ENCODE results near the gene ENTREP3.
A peak's percentile ranks its signal among the peaks of the same experiment; 100 is the strongest.
"Not testable (repeated sequence)": the region's sequence is repeated elsewhere in the genome, so short reads cannot be mapped to it uniquely, and the experiment has no call there.

Gene ENTREP3

DNA sequence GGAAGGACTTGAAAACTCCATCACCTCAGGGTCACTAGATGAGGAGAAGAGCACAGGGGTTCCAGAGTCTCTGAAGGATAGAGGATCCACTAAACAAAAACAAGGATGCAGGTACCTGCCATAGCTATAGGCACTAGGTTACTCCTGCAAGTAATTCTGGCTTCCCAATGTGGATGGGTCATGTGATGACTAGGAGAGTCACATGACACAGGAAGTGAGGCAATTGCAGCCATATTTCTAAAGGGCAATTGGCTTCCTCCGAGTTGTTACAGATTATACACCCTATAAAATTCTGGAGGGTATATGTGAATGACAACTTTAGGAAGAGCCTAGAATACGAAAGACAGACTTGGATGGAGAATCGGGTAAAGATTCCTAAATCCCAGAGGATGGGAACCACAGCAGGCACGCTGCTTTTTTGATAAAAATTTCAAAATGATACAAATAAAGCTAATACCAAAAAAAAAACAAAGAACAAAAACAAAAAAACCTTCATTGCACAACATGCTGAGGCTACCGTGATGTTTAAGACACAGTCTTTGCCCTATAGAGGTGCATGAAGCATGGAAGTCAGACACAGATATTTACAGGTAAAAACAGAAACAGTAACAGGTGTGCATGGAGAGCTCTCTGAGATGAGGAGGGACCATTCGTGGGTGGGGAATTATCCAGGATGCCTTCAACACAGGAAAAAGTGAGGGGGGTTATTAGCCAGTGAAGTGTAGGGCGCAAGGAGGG, 36.3 kb downstream of the ENTREP3 start:
- DNase-seq (ENCODE audit: low read depth): peak; percentile 81
- TF ChIP-seq, protein P1, sequence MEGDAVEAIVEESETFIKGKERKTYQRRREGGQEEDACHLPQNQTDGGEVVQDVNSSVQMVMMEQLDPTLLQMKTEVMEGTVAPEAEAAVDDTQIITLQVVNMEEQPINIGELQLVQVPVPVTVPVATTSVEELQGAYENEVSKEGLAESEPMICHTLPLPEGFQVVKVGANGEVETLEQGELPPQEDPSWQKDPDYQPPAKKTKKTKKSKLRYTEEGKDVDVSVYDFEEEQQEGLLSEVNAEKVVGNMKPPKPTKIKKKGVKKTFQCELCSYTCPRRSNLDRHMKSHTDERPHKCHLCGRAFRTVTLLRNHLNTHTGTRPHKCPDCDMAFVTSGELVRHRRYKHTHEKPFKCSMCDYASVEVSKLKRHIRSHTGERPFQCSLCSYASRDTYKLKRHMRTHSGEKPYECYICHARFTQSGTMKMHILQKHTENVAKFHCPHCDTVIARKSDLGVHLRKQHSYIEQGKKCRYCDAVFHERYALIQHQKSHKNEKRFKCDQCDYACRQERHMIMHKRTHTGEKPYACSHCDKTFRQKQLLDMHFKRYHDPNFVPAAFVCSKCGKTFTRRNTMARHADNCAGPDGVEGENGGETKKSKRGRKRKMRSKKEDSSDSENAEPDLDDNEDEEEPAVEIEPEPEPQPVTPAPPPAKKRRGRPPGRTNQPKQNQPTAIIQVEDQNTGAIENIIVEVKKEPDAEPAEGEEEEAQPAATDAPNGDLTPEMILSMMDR (IDR thresholded peaks at IDR 0.05; ENCODE audit: low read length, missing control alignments): no peak
- peak overlapping the region; percentile 27 for H3K4me3 ChIP-seq (replicated peaks; ENCODE audit: low read depth, low read length)

DNA sequence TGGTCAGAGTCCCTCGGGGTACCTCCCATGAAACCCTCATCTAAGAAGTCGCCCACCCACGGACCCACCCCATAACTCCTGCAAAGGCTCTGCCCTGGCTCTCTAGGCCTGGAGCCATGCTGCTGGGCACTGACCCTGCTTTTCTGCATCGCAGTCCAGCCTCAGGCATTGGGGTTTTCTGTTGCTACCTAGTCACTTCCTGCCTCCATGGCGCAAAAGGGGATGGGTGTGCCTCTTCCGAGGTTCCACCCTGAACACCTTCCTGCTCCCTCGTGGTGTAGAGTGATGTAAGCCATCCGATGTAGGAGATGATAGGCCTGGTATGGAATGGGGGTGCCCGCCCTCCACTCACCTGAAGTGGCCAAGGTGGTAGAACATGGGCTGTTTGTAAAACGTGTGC, 40.6 kb downstream of the ENTREP3 start:
- H3K4me3 ChIP-seq (replicated peaks; ENCODE audit: low read depth, low read length); DNase-seq (ENCODE audit: low read depth): not testable (repeated sequence)

DNA sequence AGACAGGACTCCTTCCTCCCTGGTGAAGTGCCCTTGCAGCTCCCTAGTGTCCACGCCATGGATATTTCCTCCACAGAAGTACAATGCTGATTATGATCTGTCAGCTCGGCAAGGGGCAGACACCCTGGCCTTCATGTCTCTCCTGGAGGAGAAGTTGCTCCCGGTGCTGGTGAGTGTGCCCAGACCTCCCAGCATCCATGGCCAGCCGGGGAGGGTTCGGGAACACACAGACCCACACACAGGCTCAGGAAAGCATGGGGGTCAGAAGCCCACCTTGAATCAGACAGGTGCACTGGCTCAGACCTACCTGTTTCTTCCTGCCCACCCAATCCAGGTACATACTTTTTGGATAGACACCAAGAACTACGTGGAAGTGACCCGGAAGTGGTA, 43.2 kb downstream of the ENTREP3 start:
- DNase-seq (ENCODE audit: low read depth); H3K4me3 ChIP-seq (replicated peaks; ENCODE audit: low read depth, low read length): not testable (repeated sequence)

DNA sequence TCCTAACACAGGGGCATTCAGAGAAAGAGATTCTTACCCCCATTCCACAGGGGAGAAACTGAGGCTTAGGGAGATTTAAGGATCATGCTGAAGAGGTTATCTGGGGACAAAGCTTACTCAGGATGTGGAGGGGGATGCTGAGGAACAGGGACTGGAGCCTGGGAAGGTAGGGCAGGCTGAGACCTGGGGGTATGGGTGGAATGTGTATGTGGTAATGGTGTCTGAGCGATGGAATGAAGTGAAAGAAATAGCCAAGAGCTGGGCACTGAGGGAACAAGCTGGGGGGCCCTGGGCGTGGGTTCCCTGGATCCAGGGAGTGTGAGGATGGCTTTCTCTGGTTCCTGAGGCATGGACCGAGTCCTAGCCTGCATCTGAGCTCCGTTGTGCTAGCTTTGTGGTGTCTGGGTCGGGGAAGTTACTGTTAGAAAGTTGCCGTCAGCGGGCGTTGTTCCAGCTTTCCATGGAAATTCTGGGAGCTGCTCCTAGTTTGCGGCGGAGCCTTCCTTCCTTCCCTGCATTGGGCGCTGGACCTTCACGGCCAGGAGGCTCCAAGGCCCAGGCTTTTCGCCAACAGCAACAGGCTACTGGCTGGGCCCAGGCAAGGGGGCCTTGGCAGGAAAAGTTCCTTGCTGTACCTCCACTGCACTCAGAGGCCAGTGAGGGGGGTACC, 43.8 kb downstream of the ENTREP3 start:
- not testable (repeated sequence) for H3K4me3 ChIP-seq (replicated peaks; ENCODE audit: low read depth, low read length); DNase-seq (ENCODE audit: low read depth)

DNA sequence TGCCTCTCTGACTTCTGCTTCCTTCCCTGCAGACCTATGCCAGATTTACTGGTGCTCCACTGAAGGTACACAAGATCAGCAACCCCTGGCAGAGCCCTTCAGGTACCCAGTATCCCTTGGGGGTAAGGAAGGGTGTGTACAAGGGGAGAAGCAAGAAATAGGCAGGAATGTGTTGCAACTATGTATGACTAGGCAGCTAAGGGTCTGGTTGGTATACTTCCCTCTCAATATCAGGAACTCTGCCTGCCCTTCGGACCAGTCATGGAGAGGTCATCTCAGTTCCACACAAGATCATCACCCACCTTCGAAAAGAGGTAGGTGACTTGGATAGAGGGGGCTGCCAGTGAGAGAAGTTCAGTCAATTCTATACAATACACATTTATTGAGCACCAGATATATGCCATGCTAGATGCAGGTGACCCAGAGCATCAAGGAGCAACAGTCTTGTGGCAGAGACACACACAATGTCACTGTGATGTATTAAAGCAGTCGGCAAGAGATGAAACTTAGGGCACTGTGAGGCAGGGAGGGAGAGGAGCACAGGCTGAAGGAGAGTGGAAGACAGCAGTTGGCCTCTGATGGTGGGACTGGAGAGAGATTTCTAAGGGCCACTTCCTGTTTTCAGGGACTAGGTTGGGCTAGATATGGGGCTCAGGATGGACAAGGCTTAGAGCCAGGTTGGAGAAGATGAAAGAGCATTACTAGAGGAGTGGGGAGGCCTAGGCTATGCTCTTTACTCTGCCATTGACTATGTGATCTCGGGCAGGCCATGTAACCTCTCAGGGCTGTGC, 44.8 kb downstream of the ENTREP3 start:
- no peak overlapping the region for H3K4me3 ChIP-seq (replicated peaks; ENCODE audit: low read depth, low read length)
- DNase-seq (ENCODE audit: low read depth): no peak
- TF ChIP-seq, protein P1 (IDR thresholded peaks at IDR 0.05; ENCODE audit: low read length, missing control alignments): no peak

DNA sequence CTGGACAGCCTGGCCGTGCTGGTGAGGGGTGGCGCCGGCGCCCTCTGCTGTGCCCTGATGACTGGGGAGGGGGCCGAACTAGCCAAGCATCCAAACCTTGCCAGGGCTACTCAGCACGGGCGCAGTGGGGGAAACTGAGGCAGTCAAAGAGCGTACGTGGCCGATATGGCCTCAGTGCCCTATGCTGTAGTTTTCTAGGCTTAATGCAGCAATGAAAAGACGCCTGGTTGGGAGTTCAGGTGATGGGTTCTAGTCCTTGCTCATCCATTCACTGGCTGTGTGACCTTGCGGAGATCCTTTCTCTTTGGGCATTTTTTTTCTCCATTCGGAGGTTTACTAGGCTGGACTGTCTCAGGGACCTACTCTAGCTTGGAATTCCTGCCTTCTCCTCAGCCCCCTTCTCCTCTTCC, 46.0 kb downstream of the ENTREP3 start:
- no peak for DNase-seq (ENCODE audit: low read depth)
- H3K4me3 ChIP-seq (replicated peaks; ENCODE audit: low read depth, low read length): peak overlapping the region; percentile 98
- TF ChIP-seq, protein P1 (IDR thresholded peaks at IDR 0.05; ENCODE audit: low read length, missing control alignments): no peak

DNA sequence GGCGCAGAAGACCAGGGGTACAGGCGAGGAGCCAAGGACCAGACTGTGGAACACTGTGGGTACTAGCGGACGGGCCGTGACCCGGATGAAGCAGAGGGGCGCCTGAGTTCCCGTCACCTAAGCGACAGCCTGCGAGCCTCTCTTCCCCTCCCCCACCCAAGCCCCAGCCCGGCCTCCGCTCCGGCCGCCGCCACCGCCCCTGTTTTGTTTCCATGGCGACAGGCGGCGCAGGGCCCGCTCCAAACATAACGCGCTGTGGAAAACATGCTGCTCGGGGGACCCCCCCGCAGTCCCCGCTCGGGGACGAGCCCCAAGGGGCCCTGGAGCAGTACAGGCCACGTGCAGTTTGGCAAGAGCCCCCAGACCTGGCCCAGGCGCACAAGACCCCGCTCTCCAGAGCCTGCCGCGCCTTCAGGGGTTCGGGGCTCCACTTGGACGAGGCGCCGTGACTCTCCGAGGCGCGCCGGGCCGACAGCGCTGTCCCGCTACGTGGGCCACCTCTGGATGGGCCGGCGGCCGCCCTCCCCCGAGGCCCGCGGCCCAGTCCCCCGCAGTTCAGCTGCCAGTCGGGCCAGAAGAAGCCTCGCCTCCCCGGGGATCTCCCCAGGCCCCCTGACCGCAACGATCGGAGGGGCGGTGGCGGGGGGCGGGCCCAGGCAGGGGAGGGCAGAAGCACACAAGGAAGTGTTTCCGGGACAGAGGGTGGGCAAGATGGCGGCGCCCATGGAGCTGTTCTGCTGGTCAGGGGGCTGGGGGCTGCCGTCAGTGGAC, 46.6 kb downstream of the ENTREP3 start, which contains the start of gene MTX1:
TSS of gene MTX1 (plus strand) at position 155 of the 771 bp plus-strand sequence. CDS start at position 265, 110 bp downstream.
- TF ChIP-seq, protein P1 (IDR thresholded peaks at IDR 0.05; ENCODE audit: low read length, missing control alignments): no peak
- H3K4me3 ChIP-seq (replicated peaks; ENCODE audit: low read depth, low read length): peak within 1 kb of the TSS; percentile 98
- DNase-seq (ENCODE audit: low read depth): peak; percentile 86
